MCF 10A (cell line): ENCODE data around the gene RPS21. TPM values are rescaled to one million over a fixed set of nuclear protein-coding genes. Genes with fewer than 3 reads are reported as not detected.

ENCODE experiments used
- BruUV-seq: library from RNA; stranded (reverse); fragments of 400-500 nt; replicated peaks from 2 replicates; lab custom pipeline; 2021; lab: Mats Ljungman, UMichigan
- CTCF ChIA-PET: fragments of 300-600 bp; sonication (Branson Sonifier 250); formaldehyde crosslinking; extraction: SDS; loops from one replicate; lab custom pipeline; 2021; ENCODE audit warnings: antibody characterized with exemption, inconsistent platforms; lab: Yijun Ruan, JAX
- POLR2A ChIA-PET: fragments of 300-600, 350-650 bp; sonication (Branson Sonifier 250); formaldehyde crosslinking; extraction: SDS; loops from one replicate; lab custom pipeline; 2020; ENCODE audit warnings: antibody characterized with exemption, inconsistent platforms; lab: Yijun Ruan, JAX
- DNase-seq: peaks from one replicate; pipeline ENCODE4 v3.0.0-alpha.2; 2018; ENCODE audit not compliant: unreplicated experiment
- H3K27ac Mint-ChIP-seq: one replicate; pipeline ENCODE4 v1.8.0; 2022; ENCODE audit warnings: mild to moderate bottlenecking, low read depth, mixed read lengths; ENCODE audit not compliant: unreplicated experiment
- H3K27me3 Mint-ChIP-seq: one replicate; pipeline ENCODE4 v1.8.0; 2022; ENCODE audit warnings: mixed read lengths; ENCODE audit not compliant: insufficient read depth, unreplicated experiment
- H3K36me3 Mint-ChIP-seq: one replicate; pipeline ENCODE4 v1.8.0; 2022; ENCODE audit warnings: mild to moderate bottlenecking, moderate library complexity, mixed read lengths; ENCODE audit not compliant: insufficient read depth, unreplicated experiment
- H3K4me1 Mint-ChIP-seq: one replicate; pipeline ENCODE4 v1.8.0; 2022; ENCODE audit warnings: mixed read lengths; ENCODE audit not compliant: insufficient read depth, unreplicated experiment
- H3K4me3 Mint-ChIP-seq: one replicate; pipeline ENCODE4 v1.8.0; 2022; ENCODE audit warnings: mild to moderate bottlenecking, moderate library complexity, mixed read lengths; ENCODE audit not compliant: unreplicated experiment
- H3K9me3 Mint-ChIP-seq: one replicate; pipeline ENCODE4 v1.8.0; 2022; ENCODE audit warnings: mixed read lengths; ENCODE audit not compliant: unreplicated experiment
- intact Hi-C: fragments of 100-400 bp; cut with micrococcal nuclease; formaldehyde crosslinking; loops from 2 replicates; pipeline ENCODE4 v1.14.1; 2022
- total RNA-seq: library from RNA; stranded (reverse); gene quantifications from 2 replicates; pipeline ENCODE4 v1.2.3, GENCODE V29; 2022
- TF ChIP-seq, protein P1 (sequence below): fragments of 200-600 bp; IDR thresholded peaks from one replicate; pipeline ENCODE4 v1.8.0; 2022; ENCODE audit warnings: antibody characterized with exemption, mild to moderate bottlenecking; ENCODE audit not compliant: unreplicated experiment

Gene RPS21
- total RNA-seq, 1 experiment from 2014 or later: 2,055 TPM

- POLR2A ChIA-PET: no interaction called here
- no peak overlapping the region for H3K27ac Mint-ChIP-seq
- TF ChIP-seq, protein P1, sequence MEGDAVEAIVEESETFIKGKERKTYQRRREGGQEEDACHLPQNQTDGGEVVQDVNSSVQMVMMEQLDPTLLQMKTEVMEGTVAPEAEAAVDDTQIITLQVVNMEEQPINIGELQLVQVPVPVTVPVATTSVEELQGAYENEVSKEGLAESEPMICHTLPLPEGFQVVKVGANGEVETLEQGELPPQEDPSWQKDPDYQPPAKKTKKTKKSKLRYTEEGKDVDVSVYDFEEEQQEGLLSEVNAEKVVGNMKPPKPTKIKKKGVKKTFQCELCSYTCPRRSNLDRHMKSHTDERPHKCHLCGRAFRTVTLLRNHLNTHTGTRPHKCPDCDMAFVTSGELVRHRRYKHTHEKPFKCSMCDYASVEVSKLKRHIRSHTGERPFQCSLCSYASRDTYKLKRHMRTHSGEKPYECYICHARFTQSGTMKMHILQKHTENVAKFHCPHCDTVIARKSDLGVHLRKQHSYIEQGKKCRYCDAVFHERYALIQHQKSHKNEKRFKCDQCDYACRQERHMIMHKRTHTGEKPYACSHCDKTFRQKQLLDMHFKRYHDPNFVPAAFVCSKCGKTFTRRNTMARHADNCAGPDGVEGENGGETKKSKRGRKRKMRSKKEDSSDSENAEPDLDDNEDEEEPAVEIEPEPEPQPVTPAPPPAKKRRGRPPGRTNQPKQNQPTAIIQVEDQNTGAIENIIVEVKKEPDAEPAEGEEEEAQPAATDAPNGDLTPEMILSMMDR: no peak
- no peaks in the 10 kb centered on the region for H3K27me3 Mint-ChIP-seq
- H3K9me3 Mint-ChIP-seq: no peaks in the 10 kb centered on the region
- H3K4me3 Mint-ChIP-seq: no peak overlapping the region
- no peak for DNase-seq
- peaks cover 6% of the 10 kb centered on the region for H3K4me1 Mint-ChIP-seq
- intact Hi-C loops: no loop called here
- no TSS peak for BruUV-seq
- CTCF ChIA-PET: interaction anchor here (0.8 kb wide), 1 partner anchor 173 kb away, joined by 3 read pairs; no protein-coding TSS in a partner anchor
- H3K36me3 Mint-ChIP-seq: no peaks in the 10 kb centered on the region
These were observed 26.2 kb downstream of the RPS21 start for GRCh38 chr20:62413025-62413570.

DNA sequence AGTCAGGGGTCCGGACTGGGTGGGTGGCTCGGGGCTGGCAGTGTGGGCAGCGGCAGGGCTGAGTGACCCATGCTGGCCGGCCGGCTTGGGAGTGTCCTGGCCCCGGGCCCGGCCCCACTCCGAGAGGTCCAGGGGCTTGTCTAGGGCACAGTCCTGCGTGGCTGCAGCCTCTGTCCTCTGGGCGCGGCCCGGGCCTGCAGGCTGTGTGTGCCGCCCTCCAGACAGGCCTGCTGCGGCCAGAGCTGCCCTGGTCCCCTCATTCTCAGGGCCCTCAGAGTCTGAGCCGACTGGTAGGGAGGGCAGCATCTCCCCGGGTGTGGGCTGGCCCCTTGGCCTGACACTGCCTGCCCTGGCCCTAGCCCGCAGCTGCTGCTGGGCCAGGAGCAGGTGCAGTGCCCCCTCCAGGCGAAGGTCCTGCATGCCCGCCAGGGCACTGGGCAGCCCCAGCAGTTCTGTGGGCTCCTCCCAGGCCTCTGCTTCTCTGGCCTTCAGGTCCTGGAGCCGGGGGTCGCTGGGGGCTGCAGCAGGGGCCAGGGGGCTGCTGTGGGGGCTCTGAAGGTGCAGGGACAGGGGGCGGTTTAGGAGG lies 27.1 kb downstream of the RPS21 start:
- peaks cover 6% of the 10 kb centered on the region for H3K4me1 Mint-ChIP-seq
- no peak for DNase-seq
- H3K4me3 Mint-ChIP-seq: no peak overlapping the region
- BruUV-seq: no TSS peak
- H3K27ac Mint-ChIP-seq: no peak overlapping the region
- CTCF ChIA-PET: interaction anchor here (1.3 kb wide), 1 partner anchor 86 kb away, joined by 3 read pairs; no protein-coding TSS in a partner anchor
- H3K27me3 Mint-ChIP-seq: no peaks in the 10 kb centered on the region
- TF ChIP-seq, protein P1: peak; percentile 15
- POLR2A ChIA-PET: no interaction called here
- H3K36me3 Mint-ChIP-seq: no peaks in the 10 kb centered on the region
- intact Hi-C loops: no loop called here
- H3K9me3 Mint-ChIP-seq: no peaks in the 10 kb centered on the region

GRCh38 chr20:62415354-62416111 lies 28.6 kb downstream of the RPS21 start:
- H3K27me3 Mint-ChIP-seq: peaks cover 9% of the 10 kb centered on the region
- H3K9me3 Mint-ChIP-seq: no peaks in the 10 kb centered on the region
- no peak overlapping the region for H3K4me3 Mint-ChIP-seq
- no peak overlapping the region for H3K27ac Mint-ChIP-seq
- no peak for DNase-seq
- intact Hi-C loops: no loop called here
- POLR2A ChIA-PET: interaction anchor here (0.6 kb wide), 1 partner anchor 9 kb away, joined by 3 read pairs; no protein-coding TSS in a partner anchor
- H3K36me3 Mint-ChIP-seq: no peaks in the 10 kb centered on the region
- BruUV-seq: no TSS peak
- CTCF ChIA-PET: interaction anchor here (1.3 kb wide), 1 partner anchor 84 kb away, joined by 3 read pairs; no protein-coding TSS in a partner anchor
- TF ChIP-seq, protein P1: no peak
- H3K4me1 Mint-ChIP-seq: no peaks in the 10 kb centered on the region
